GM19043 (cell line): ENCODE data around the gene TREML4.

Experiments used
- ATAC-seq: cut with Tn5 transposase; IDR thresholded peaks from one replicate; pipeline ENCODE4 v1.9.1; 2021; ENCODE audit warnings: low read depth; ENCODE audit not compliant: unreplicated experiment

The TREML4 gene

DNA sequence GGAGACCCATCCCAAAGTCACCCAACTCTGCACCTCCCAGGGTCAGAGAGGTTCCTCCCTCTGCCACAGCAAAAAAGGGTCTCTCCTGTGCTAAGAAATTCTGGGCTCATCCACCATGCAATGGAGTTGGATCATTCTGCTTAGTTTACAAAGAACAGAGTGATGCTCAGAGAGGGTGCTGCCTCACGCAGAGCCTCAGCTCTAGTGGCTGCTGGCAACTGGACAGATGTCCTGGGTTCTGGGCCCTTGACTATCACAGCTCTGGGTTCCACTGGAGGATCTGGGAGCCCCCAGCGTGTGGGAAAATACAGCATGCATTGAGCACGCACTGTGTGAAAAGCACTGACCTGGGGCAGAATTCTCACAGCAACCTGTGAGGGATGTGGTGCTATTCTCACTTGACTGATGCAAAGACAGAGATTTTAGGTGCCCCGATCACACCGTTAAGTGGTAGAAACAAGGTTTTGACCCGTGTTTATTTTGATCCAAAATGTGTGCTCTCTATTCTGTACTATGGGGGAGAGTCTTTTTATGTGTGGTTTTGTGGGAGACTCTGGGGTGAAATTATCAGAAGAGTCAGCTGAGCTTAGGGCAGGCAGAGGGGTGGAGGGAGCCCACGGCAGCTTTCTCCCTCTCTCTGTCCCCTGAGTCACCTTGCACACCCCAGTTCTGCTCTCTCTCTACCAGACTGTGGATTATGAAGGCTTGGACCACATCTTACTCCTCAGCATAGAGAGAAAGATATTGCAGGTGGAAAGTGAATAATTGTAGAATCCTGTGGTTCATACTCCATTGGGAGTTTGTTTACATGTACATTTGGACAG, 19.9 kb downstream of the TREML4 start:
- no peak for ATAC-seq

GRCh38 chr6:41252401-41253169, 24.4 kb downstream of the TREML4 start:
- ATAC-seq: no peak

DNA sequence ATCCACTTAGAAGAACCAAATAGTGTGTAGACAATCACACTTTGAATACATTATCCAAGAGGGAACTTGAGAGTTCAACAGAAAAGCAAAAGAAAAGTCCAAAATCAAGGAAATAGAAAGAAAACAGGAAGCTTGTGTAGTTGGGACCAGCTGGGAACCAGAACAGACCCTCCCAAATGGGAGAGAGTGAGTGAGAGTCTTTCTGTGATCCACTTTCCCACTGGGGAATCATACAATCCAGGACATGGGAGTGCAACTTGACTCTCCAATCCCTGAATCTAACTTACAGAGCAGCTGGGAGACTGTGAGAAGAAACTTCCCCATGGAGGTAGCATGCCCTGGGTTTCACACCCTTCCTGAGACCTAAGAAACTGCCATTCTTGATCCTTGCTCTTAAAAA, 27.0 kb downstream of the TREML4 start:
- ATAC-seq: no peak

GRCh38 chr6:41255638-41256246, 27.6 kb downstream of the TREML4 start:
- no peak for ATAC-seq

DNA sequence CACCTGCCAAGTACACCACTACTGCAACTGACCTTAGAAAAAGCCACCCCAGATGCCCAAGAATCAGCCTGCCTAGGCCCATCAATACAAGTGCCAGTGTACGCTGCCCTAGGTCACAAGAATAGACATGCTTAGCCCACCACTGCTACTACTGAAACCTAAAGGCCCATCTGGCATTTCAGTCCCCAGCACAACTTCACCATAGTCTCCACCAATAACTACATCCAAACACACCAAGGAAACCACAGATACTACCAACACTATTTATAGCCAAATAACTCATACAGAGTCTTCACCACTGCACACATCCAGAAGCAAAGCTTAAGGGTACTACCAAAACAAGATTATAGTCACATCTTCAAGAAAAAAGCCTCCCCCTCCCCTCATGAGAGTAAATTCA, 28.2 kb downstream of the TREML4 start:
- ATAC-seq: peak; percentile 63

DNA sequence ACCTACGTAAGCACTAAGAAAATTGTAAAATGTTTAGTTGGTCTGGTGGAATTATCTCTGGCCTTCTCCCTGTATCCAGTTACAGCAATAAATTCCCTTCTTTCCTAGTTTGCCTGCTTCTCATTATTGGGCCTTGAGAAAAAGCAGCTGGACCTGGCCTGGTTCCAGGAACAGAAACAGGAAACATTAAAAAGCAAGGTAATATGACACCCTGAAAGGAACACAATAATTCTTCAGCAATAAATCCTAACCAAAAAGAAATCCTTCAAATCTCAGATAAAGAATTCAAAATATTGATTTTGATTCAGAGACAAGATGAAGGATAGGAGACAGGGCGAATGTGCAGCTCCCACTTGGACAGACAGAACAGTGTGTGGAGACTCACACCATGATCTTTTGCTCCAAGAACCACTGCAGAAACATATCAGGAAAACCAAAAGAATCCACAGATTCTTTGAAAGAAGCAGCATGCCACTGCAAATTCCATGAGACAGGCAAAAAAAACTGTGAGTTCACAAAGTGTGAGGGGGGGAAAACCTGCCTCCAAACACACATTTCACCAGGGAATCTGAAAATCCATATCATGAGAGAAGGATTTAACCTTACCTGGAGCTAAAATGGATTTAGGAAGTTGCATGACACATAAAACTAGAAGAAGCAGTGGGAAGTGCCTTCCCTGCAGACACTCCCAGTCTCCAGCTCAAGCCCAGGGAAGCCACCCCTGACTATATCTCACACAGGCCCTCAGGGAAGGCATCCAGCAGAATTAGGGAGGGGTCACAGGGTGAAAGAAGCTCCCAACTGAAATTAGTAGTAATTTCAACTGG, 29.4 kb downstream of the TREML4 start:
- ATAC-seq: no peak

GRCh38 chr6:41258196-41258493, 30.0 kb downstream of the TREML4 start:
- ATAC-seq: no peak

DNA sequence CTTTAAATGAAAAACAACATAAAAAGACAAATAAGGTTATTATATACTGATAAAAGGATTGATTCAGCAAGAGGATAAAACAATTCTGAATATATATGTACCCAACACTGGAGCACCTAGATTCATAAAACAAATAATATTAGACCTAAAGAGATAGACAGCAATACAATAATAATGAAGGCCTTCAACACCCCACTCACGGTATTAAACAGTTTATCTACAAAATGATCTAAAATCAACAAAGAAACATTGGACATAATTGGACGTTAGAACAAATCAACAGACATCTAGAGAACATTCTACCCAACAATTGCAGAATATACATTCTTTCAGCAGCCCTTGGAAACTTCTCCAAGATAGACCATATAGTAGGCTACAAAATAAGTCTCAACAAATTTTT, 34.3 kb downstream of the TREML4 start:
- ATAC-seq: no peak

GRCh38 chr6:41263267-41263666, 35.1 kb downstream of the TREML4 start:
- ATAC-seq: no peak

DNA sequence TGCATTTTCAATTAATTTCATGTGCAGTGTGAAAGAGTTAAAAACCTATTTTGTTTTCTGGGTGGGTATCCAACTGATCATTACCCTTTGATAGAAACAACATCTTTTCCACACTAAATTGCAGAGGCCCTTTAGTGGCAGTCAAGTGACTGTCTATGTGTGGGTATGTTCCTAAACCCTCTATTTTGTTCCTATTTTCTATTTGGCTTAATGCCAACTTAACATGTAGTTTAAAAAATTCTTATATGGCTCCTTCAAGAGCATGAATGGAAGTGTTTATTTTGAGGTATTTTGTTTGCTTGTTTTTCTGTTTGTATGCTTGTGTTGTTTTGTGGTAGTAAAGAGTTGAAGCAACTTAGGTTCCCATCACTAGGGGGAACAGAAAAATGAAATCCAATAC, 38.4 kb downstream of the TREML4 start:
- no peak for ATAC-seq

- ATAC-seq: no peak
These were observed 40.3 kb downstream of the TREML4 start for GRCh38 chr6:41268478-41268877.

DNA sequence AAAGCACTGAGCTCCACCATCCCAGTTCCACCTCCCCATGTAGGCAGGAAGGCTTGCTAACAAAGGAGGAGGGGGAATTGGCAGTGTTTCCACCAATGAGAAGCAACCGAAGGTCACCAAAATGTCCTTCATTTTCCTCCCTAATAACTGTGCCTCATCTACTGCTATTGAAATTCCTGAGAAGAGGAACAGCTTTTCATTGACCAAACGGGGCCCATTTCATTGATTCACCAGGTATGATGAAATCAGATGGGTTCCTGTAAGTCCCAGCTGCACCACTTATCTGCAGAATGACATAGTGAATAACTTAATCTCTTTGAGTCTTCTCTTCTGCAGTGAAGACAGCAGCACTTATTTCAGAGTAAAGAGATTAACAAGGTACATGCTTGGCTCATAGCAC, 41.0 kb downstream of the TREML4 start:
- ATAC-seq: no peak

- no peak for ATAC-seq
These were observed 41.6 kb downstream of the TREML4 start for GRCh38 chr6:41269716-41270115.

- ATAC-seq: no peak
These were observed 43.8 kb downstream of the TREML4 start for GRCh38 chr6:41271901-41272395.

DNA sequence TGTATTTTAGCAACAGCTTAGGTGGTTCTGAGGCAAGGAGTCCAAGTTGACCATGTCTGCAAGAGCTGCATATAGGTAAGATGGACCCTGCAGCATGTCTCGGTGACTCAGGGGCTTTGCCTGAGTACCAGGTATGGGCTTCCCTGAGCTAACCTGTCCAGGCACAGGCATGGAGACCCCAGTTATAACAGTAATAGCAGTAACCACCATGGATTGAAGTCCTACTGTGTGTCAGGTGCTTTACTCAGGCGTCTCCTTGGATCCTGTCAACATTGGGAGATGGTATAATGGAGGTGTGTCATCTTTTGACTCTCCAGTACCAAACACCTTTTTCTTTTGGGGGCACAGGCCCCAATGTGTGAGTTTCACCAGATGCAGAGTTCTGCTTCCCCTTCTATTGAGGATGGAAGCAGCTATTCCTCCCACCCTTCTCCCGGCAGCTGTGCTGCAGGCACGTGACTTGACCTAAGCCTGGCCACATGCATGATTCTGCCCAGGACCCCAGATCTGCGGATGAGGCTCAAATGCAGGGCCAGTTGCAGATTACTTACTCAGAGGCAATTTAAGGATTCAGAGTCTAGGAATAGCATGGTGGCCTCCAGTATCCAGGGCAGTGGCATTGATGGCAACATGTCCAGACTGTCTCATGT, 44.6 kb downstream of the TREML4 start:
- no peak for ATAC-seq

DNA sequence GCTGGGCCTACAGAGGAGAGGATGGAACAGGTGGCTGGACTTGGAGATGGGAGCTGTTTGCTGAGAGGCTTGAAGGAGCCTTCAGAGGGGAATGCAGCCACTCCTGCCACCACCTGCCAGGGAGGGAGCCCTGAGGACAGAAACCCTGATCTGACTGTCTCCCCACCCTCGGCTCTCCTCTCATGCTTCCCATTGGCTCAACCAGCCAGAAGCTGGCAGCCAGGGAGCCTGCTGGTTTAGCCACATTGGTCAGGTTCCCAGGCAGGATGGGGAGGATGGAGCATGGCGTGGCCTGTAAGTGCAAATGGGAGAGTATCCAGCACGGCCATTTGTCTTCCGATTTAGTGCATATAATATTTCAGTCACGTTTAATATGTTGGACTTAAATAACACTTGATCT, 45.6 kb downstream of the TREML4 start:
- no peak for ATAC-seq

DNA sequence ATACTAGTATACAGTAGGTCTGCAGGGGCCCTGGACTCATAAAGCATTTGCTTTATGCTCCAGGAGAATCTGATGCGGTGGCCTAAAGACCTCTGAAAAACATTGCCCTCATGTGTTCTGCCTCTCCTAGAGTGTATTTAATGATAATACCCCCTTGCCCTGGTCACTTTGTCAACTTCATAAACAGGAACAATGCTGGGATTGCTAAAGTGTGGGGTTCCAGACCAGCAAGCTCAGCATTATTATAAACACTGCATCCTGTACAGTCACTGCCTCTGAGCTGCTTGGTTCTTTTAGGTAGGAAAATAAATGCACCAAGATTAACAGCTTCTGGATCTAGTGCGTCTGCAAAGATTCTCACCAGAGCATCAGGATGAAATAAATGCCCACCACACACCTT, 46.1 kb downstream of the TREML4 start:
- ATAC-seq: no peak

DNA sequence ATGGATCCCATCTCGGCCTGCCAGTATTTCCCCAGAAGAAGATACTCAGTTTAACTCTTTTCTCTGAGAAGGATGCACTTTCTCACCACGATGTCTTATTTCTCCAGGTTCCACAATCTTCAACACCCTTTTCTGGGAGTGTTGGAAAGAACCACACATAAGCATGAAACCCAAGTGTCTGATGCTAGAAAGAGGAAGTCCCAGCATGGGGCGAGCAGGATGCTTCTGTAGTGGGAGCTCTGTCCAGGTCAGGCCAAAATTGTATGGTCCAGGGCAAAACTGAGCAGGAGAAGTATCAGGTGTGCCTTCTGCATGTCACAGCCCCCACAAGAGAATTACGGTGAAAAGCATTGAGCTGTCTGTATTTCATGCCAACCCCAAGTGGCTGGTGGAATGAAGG, 47.3 kb downstream of the TREML4 start:
- ATAC-seq: no peak

DNA sequence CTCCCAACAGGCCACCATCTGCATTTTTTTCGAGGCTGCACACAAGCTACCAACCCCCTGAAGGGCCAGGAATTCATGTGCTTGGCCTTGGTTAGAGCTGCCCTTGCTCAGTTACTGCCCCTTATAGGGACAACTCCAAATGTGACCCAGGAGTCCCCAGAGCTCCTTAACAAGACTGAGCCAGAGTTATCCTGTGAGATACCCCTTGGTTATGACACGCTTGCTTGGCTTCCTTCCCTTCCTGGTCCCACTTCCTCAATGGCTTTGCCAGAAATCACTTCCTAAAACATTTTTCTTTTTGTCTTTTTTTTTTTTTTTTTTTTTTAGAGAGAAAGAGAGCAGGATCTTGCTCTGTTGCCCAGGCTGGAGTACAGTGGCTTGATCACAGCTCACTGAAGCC, 49.5 kb downstream of the TREML4 start:
- no peak for ATAC-seq

- ATAC-seq: no peak
These were observed 50.7 kb downstream of the TREML4 start for GRCh38 chr6:41278699-41279405.
